Mesenchymal stem cell (in vitro differentiated cells and primary cell): Measurements from ENCODE around the gene PMAIP1.

ENCODE experiments used
- DNase-seq: peaks from one replicate; pipeline ENCODE4 v3.0.0-alpha.2; 2013
- H2AFZ ChIP-seq: one replicate; pipeline ENCODE4 v1.6.1; 2013; ENCODE audit warnings: low read depth, mild to moderate bottlenecking, control low read depth, inconsistent platforms, low read length, moderate library complexity
- H2AK5ac ChIP-seq: 2 replicates; pipeline ENCODE4 v1.6.1; 2013; ENCODE audit warnings: low read length, moderate library complexity, mild to moderate bottlenecking, inconsistent platforms; ENCODE audit not compliant: severe bottlenecking
- H2BK120ac ChIP-seq: one replicate; pipeline ENCODE4 v1.6.1; 2013; ENCODE audit warnings: low read depth, mild to moderate bottlenecking, inconsistent platforms, low read length, moderate library complexity
- H2BK12ac ChIP-seq, 2 experiments: one replicate each; pipeline ENCODE4 v1.6.1; 2013; ENCODE audit warnings: inconsistent platforms in 2 of 2, low read length in 2 of 2, mild to moderate bottlenecking in 2 of 2, moderate library complexity in 2 of 2, control low read depth in 1 of 2
- H2BK15ac ChIP-seq: one replicate; pipeline ENCODE4 v1.6.1; 2013; ENCODE audit warnings: mild to moderate bottlenecking, low read depth, inconsistent platforms; ENCODE audit not compliant: poor library complexity, severe bottlenecking
- H2BK5ac ChIP-seq: 2 replicates; pipeline ENCODE4 v1.6.1; 2013; ENCODE audit warnings: low read depth, mild to moderate bottlenecking, low read length, control low read depth, inconsistent platforms; ENCODE audit not compliant: poor library complexity, severe bottlenecking
- H3K14ac ChIP-seq, 2 experiments: one replicate each; pipeline ENCODE4 v1.6.1; 2013; ENCODE audit warnings: inconsistent platforms in 2 of 2, low read length in 2 of 2, control low read depth in 1 of 2, mild to moderate bottlenecking in 1 of 2, moderate library complexity in 1 of 2
- H3K18ac ChIP-seq, 2 experiments: one replicate each; pipeline ENCODE4 v1.6.1; 2013; ENCODE audit warnings: inconsistent platforms in 2 of 2, low read length in 2 of 2, control low read depth in 1 of 2, low read depth in 1 of 2, mild to moderate bottlenecking in 1 of 2
- H3K23ac ChIP-seq, 2 experiments: one replicate each; pipeline ENCODE4 v1.6.1; 2013; ENCODE audit warnings: inconsistent platforms in 2 of 2, low read length in 2 of 2, mild to moderate bottlenecking in 2 of 2, moderate library complexity in 2 of 2, control low read depth in 1 of 2
- H3K27ac ChIP-seq: 2 replicates; pipeline ENCODE4 v1.5.1; 2013; ENCODE audit warnings: mild to moderate bottlenecking, moderate library complexity, low read length, control low read depth, inconsistent platforms; ENCODE audit not compliant: poor library complexity, severe bottlenecking
- H3K27me3 ChIP-seq, 2 experiments: 2 replicates each; pipeline versions ENCODE4 v1.6.1 to v1.7.0; 2013; ENCODE audit warnings: low read length in 2 of 2, mild to moderate bottlenecking in 2 of 2, moderate library complexity in 2 of 2, control low read depth in 1 of 2, inconsistent platforms in 1 of 2; ENCODE audit not compliant: control insufficient read depth in 1 of 2, insufficient read depth in 1 of 2
- H3K36me3 ChIP-seq, 2 experiments: 2 replicates each; pipeline versions ENCODE4 v1.6.1 to v1.7.0; 2013; ENCODE audit warnings: low read length in 2 of 2, control low read depth in 1 of 2, inconsistent platforms in 1 of 2, low read depth in 1 of 2, mild to moderate bottlenecking in 1 of 2; ENCODE audit not compliant: insufficient read depth in 2 of 2, control insufficient read depth in 1 of 2
- H3K4ac ChIP-seq, 2 experiments: one replicate each; pipeline ENCODE4 v1.6.1; 2013; ENCODE audit warnings: inconsistent platforms in 2 of 2, low read length in 2 of 2, mild to moderate bottlenecking in 2 of 2, moderate library complexity in 2 of 2, control low read depth in 1 of 2, low read depth in 1 of 2
- H3K4me1 ChIP-seq: 2 replicates; pipeline ENCODE4 v1.6.1; 2013; ENCODE audit warnings: low read depth, low read length, control low read depth; ENCODE audit not compliant: control insufficient read depth, insufficient read depth
- H3K4me2 ChIP-seq: 2 replicates; pipeline ENCODE4 v1.6.1; 2013; ENCODE audit warnings: low read length, mild to moderate bottlenecking, inconsistent platforms; ENCODE audit not compliant: poor library complexity, severe bottlenecking
- H3K4me3 ChIP-seq, 2 experiments: 2 replicates each; pipeline versions ENCODE4 v1.5.1 to v1.7.0; 2013; ENCODE audit warnings: low read length in 2 of 2, mild to moderate bottlenecking in 2 of 2, control low read depth in 1 of 2, low read depth in 1 of 2; ENCODE audit not compliant: insufficient read depth in 1 of 2
- H3K79me1 ChIP-seq: replicated peaks from 2 replicates; pipeline ENCODE4 v1.6.1; 2013; ENCODE audit warnings: mild to moderate bottlenecking, control low read depth, low read length, inconsistent platforms; ENCODE audit not compliant: poor library complexity, severe bottlenecking
- H3K9ac ChIP-seq: 2 replicates; pipeline ENCODE4 v1.7.0; 2013; ENCODE audit warnings: mild to moderate bottlenecking, low read length, moderate library complexity
- H3K9me3 ChIP-seq: 2 replicates; pipeline ENCODE4 v1.7.0; 2013; ENCODE audit warnings: mild to moderate bottlenecking, low read length; ENCODE audit not compliant: control insufficient read depth
- H4K8ac ChIP-seq: one replicate; pipeline ENCODE4 v1.6.1; 2013; ENCODE audit warnings: inconsistent platforms, mild to moderate bottlenecking, low read length, moderate library complexity
- H4K91ac ChIP-seq: one replicate; pipeline ENCODE4 v1.6.1; 2013; ENCODE audit warnings: mild to moderate bottlenecking, low read length, inconsistent platforms
- WGBS: methylation state at CpG from one replicate; pipeline ENCODE4 v1.1.7; 2013; ENCODE audit warnings: mixed read lengths; 5-methylcytosine and 5-hydroxymethylcytosine counted together

The PMAIP1 gene

GRCh38 chr18:59898093-59898492 lies 1.7 kb upstream of the PMAIP1 start:
- Histone ChIP-seq H3K14ac (no peak overlapping the region), H2BK15ac (no peak overlapping the region), H2AFZ (no peak overlapping the region), H3K79me1 (peaks cover 1% of the 10 kb centered on the region), H3K4me2 (no peak overlapping the region), H2AK5ac (no peak overlapping the region), H3K27me3 (no peaks in the 10 kb centered on the region), H3K9ac (peak overlapping the region; percentile 88), H3K4ac (no peak overlapping the region), H3K4me3 (peak overlapping the region in 1 of 2 experiments; percentile 84), H4K8ac (no peak overlapping the region), H3K36me3 (peaks cover 0 to 6% of the 10 kb centered on the region in 2 experiments), H3K23ac (no peak overlapping the region), H3K27ac (no peak overlapping the region), H2BK12ac (no peak overlapping the region), H4K91ac (no peak overlapping the region), H2BK120ac (no peak overlapping the region), H3K18ac (no peak overlapping the region), H2BK5ac (no peak overlapping the region), H3K4me1 (no peaks in the 10 kb centered on the region), H3K9me3 (no peaks in the 10 kb centered on the region)
- WGBS = 19% methylated on average over 3 of the region's 4 CpGs
- no peak for DNase-seq

GRCh38 chr18:59898609-59899297 lies 1.0 kb upstream of the PMAIP1 start:
- H3K18ac ChIP-seq = peak overlapping the region; percentile 14 to 89
- H2AK5ac ChIP-seq = no peak overlapping the region
- H3K79me1 ChIP-seq = peaks cover 1% of the 10 kb centered on the region
- no peak overlapping the region for H2AFZ ChIP-seq
- peaks cover 0 to 12% of the 10 kb centered on the region in 2 experiments for H3K36me3 ChIP-seq
- H3K27me3 ChIP-seq = no peaks in the 10 kb centered on the region
- peak overlapping the region; percentile 58 for H3K4me2 ChIP-seq
- no peak overlapping the region for H2BK5ac ChIP-seq
- no peaks in the 10 kb centered on the region for H3K9me3 ChIP-seq
- DNase-seq = no peak
- no peaks in the 10 kb centered on the region for H3K4me1 ChIP-seq
- peak overlapping the region; percentile 88 for H3K9ac ChIP-seq
- WGBS = 10% methylated on average over 33 of the region's 33 CpGs
- H2BK15ac ChIP-seq = no peak overlapping the region
- no peak overlapping the region for H4K91ac ChIP-seq
- H3K4ac ChIP-seq = peak overlapping the region in 1 of 2 experiments; percentile 42
- peak overlapping the region; percentile 16 for H4K8ac ChIP-seq
- no peak overlapping the region for H2BK12ac ChIP-seq
- no peak overlapping the region for H3K23ac ChIP-seq
- peak overlapping the region; percentile 88 for H3K27ac ChIP-seq
- peak overlapping the region in 1 of 2 experiments; percentile 87 for H3K14ac ChIP-seq
- H3K4me3 ChIP-seq = peak overlapping the region in 1 of 2 experiments; percentile 84
- no peak overlapping the region for H2BK120ac ChIP-seq

GRCh38 chr18:59900222-59901128 lies 679 bp downstream of the PMAIP1 start:
- Histone ChIP-seq H3K9me3 (no peaks in the 10 kb centered on the region), H3K4me2 (peak overlapping the region; percentile 58), H4K8ac (no peak overlapping the region), H2AK5ac (no peak overlapping the region), H2AFZ (no peak overlapping the region), H3K4ac (peak overlapping the region in 1 of 2 experiments; percentile 54), H2BK120ac (no peak overlapping the region), H3K14ac (peak overlapping the region in 1 of 2 experiments; percentile 82), H4K91ac (no peak overlapping the region), H3K9ac (peak overlapping the region; percentile 76), H2BK15ac (no peak overlapping the region), H3K4me3 (peak overlapping the region; percentile 70 to 84), H3K79me1 (peaks cover 1% of the 10 kb centered on the region), H3K23ac (peak overlapping the region in 1 of 2 experiments; percentile 50), H2BK5ac (no peak overlapping the region), H3K27me3 (no peaks in the 10 kb centered on the region), H3K18ac (peak overlapping the region; percentile 46 to 53), H3K36me3 (peaks cover 0 to 12% of the 10 kb centered on the region in 2 experiments), H3K27ac (peak overlapping the region; percentile 47), H2BK12ac (peak overlapping the region in 1 of 2 experiments; percentile 29), H3K4me1 (peaks cover 4% of the 10 kb centered on the region)
- DNase-seq = peak; percentile 92
- WGBS = under 1% methylated on average over 35 of the region's 51 CpGs
